Colonic mucosa (tissue), 4 donors: ENCODE data around the gene GALM. TPM values are rescaled to one million over a fixed set of nuclear protein-coding genes. Genes with fewer than 3 reads are reported as not detected.
A peak's percentile ranks its signal among the peaks of the same experiment; 100 is the strongest.
"Not testable (repeated sequence)": the region's sequence is repeated elsewhere in the genome, so short reads cannot be mapped to it uniquely, and the experiment has no call there.

ENCODE experiments used
- DNase-seq: peaks from one replicate; pipeline ENCODE4 v3.0.0-alpha.2; 2020
- H3K27ac ChIP-seq: fragments of 200-600 bp; one replicate; pipeline ENCODE4 v1.8.0; 2021
- H3K27me3 ChIP-seq: fragments of 200-600 bp; one replicate; pipeline ENCODE4 v1.8.0; 2021
- H3K36me3 ChIP-seq: fragments of 200-600 bp; one replicate; pipeline ENCODE4 v1.8.0; 2021
- H3K4me1 ChIP-seq: fragments of 200-600 bp; one replicate; pipeline ENCODE4 v1.8.0; 2021; ENCODE audit warnings: mild to moderate bottlenecking
- H3K4me3 ChIP-seq: fragments of 200-600 bp; one replicate; pipeline ENCODE4 v1.8.0; 2021
- H3K9ac ChIP-seq, 2 donors: one replicate each; pipeline ENCODE4 v1.7.0; 2013; ENCODE audit warnings: control low read depth in 2 of 2, low read depth in 2 of 2, low read length in 2 of 2
- H3K9me3 ChIP-seq: fragments of 200-600 bp; one replicate; pipeline ENCODE4 v1.8.0; 2021
- intact Hi-C: fragments of 100-400 bp; cut with DNase I; formaldehyde crosslinking; loops from one replicate; pipeline ENCODE4 v1.14.1; 2022
- total RNA-seq, 2 donors: library from RNA; stranded (reverse); fragmentation: NEBNext Ultra II Directional in 1 of 2; extraction: Animal tissue kit (Norgen Biotek cat#: 25700) in 1 of 2; gene quantifications; one replicate each; pipeline ENCODE4 v1.2.1, GENCODE V29; 2021
- TF ChIP-seq, protein P1 (sequence below): fragments of 200-600 bp; IDR thresholded peaks from one replicate; pipeline ENCODE4 v1.8.0; 2022; ENCODE audit warnings: antibody characterized with exemption, mild to moderate bottlenecking
- donor health status: healthy.
- donor health status: DM: no; HTN: no; CAD: no.
- donor health status: DM: no; HTN: no; CAD: no.

The GALM gene
- total RNA-seq, 2 donors from 2014 or later: 47.9 to 68.8 TPM

DNA sequence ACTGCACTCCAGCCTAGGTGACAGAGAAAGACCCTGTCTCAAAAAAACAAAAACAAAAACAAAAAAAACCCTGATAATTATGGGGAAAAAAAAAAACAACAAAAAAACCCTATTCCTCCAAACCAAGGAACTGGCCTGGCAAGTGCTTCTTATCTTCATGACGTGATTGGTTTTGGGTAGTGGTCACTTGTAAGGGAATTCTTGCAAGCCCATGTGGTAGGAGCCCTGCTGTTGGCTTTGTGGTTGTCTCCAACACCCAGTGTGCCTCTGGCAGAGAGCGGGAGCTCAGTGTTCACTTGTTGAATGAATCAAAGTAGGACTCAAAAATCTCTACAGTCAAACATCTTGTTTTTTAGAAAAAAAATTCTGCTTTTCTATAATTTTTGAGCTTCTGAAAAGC is 6.0 kb downstream of the GALM start:
- Histone ChIP-seq H3K36me3 (peaks cover 8% of the 10 kb centered on the region), H3K9ac (no peak overlapping the region), H3K9me3 (no peaks in the 10 kb centered on the region), H3K27me3 (no peaks in the 10 kb centered on the region), H3K27ac (no peak overlapping the region), H3K4me1 (peaks cover 2% of the 10 kb centered on the region), H3K4me3 (no peak overlapping the region)
- TF ChIP-seq, protein P1, sequence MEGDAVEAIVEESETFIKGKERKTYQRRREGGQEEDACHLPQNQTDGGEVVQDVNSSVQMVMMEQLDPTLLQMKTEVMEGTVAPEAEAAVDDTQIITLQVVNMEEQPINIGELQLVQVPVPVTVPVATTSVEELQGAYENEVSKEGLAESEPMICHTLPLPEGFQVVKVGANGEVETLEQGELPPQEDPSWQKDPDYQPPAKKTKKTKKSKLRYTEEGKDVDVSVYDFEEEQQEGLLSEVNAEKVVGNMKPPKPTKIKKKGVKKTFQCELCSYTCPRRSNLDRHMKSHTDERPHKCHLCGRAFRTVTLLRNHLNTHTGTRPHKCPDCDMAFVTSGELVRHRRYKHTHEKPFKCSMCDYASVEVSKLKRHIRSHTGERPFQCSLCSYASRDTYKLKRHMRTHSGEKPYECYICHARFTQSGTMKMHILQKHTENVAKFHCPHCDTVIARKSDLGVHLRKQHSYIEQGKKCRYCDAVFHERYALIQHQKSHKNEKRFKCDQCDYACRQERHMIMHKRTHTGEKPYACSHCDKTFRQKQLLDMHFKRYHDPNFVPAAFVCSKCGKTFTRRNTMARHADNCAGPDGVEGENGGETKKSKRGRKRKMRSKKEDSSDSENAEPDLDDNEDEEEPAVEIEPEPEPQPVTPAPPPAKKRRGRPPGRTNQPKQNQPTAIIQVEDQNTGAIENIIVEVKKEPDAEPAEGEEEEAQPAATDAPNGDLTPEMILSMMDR: no peak
- intact Hi-C loops: no loop called here
- no peak for DNase-seq

DNA sequence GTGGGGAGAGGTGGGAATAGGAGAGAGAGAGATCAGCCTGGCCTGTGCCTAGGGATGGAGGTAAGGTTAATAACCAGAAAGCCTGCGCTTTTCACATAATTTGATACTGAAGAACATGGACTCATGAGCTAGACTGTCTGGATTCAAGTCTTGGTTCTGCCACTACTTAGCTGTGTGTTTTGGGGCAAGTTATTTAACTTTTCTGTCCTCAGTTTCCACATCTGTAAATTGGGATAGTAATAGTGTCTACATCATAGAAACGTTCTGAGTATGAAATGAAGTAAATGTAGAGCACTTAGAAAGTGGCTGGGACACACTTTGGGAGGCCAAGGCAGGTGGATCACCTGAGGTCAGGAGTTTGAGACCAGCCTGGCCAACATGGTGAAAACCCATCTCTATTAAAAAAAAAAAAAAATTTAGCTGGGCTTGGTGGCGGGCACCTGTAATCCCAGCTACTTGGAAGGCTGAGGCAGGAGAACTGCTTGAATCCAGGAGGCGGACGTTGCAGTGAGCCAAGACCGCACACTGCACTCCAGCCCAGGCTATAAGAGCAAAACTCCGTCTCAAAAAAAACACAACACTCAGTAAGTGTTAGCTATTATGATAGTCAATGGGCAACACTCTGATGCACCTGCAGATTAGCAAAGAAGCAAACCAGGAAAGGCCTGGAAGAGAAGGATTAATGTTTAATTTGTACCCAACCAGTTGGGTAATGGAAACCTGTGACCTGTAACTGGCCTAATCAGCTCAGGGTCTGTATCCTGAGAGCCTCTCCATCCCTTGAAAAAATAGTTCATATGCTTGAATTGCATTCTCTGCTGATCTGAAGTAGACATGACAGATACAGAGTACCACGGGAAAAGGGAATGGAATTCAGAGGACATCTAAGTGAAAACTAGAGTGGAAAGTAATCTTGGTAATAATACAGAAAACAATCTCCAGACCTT is 6.8 kb downstream of the GALM start:
- no peak overlapping the region for H3K27ac ChIP-seq
- no peaks in the 10 kb centered on the region for H3K27me3 ChIP-seq
- no peaks in the 10 kb centered on the region for H3K9me3 ChIP-seq
- DNase-seq: no peak
- no peak overlapping the region for H3K9ac ChIP-seq
- no peak overlapping the region for H3K4me3 ChIP-seq
- intact Hi-C loops: no loop called here
- no peaks in the 10 kb centered on the region for H3K4me1 ChIP-seq
- TF ChIP-seq, protein P1: no peak
- peaks cover 10% of the 10 kb centered on the region for H3K36me3 ChIP-seq

DNA sequence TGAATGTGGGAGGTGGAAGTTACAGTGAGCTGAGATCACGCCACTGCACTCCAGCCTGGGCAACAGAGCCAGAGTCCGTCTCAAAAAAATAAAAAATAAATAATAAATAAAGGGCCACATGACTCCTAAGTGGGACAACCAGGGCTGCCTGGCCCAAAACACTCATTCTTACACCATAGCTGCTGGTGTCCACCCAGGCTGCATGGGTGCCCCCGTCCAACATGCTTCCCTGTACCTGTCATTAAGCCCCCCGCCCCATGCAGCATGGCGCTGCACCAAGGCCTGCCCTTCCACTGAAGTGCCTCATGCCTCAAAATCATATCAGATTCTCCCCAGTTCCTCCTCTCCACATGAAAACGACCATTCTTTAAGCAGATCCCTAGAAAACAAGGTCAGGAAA is 10.8 kb downstream of the GALM start:
- intact Hi-C loops: no loop called here
- H3K4me3 ChIP-seq: no peak overlapping the region
- peaks cover 27% of the 10 kb centered on the region for H3K36me3 ChIP-seq
- H3K4me1 ChIP-seq: no peaks in the 10 kb centered on the region
- TF ChIP-seq, protein P1: no peak
- no peak for DNase-seq
- H3K27ac ChIP-seq: no peak overlapping the region
- H3K27me3 ChIP-seq: no peaks in the 10 kb centered on the region
- no peaks in the 10 kb centered on the region for H3K9me3 ChIP-seq
- H3K9ac ChIP-seq: no peak overlapping the region

DNA sequence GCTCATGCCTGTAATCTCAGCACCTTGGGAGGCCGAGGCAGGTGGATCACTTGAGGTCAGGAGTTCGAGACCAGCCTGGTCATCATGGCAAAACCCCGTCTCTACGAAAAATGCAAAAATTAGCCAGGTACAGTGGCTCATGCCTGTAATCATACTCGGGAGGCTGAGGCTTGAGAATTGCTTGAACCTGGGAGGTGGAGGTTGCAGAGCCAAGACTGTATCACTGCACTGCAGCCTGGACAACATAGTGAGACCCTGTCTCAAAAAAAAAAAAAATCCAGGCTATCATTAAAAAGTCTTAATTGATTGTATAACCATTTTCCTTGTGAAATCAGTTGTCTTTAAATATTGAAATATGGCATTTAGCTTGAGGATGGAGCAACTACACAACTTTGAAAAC is 15.0 kb downstream of the GALM start:
- H3K4me1 ChIP-seq, H3K27me3 ChIP-seq, H3K9ac ChIP-seq, H3K27ac ChIP-seq, intact Hi-C loops, H3K9me3 ChIP-seq, DNase-seq, H3K4me3 ChIP-seq: not testable (repeated sequence)
- peaks cover 27% of the 10 kb centered on the region for H3K36me3 ChIP-seq

DNA sequence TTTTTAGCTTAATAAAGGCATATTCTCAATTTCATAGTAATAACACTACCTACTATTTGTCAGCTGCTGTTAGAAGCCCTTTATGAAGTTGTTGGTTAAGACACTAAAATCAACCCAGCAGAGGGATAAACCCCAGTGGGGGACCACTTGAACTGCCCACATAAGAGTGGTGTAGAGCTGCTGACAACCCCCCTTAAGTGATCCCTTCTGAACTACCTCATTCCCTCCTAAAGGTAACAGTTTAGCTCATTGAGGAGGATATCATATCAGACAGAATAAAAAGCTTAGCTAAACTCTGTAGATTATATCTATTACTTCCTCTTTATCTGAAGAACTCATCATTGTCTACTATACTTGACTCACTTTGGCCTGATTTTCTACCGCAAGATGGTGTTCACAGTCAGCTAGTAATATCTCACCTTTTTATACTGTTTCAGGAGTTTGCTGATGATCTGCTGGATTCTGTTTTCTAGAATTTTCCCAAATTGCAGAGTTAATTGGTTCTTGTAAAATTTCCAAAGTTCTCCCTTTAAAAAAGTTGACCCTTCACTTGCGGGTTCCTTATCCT is 16.2 kb downstream of the GALM start:
- Histone ChIP-seq H3K36me3 (peaks cover 19% of the 10 kb centered on the region), H3K9ac (no peak overlapping the region), H3K4me3 (no peak overlapping the region), H3K9me3 (no peaks in the 10 kb centered on the region), H3K27ac (peak overlapping the region; percentile 30), H3K4me1 (no peaks in the 10 kb centered on the region), H3K27me3 (no peaks in the 10 kb centered on the region)
- TF ChIP-seq, protein P1: no peak
- DNase-seq: no peak
- intact Hi-C loops: no loop called here

DNA sequence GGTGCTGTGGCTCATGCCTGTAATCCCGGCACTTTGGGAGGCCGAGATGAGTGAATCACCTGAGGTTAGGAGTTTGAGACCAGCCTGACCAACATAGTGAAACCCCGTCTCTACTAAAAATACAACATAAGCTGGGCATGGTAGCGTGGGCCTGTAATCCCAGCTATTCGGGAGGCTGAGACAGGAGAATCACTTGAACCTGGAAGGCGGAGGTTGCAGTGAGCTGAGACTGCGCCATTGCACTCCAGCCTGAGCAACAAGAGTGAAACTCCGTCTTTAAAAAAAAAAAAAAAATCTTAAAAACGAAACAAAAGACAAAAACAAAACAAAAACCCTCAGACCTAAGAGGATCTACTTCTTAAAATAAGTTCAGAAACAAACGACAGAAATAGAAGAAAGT is 16.7 kb downstream of the GALM start:
- intact Hi-C loops, H3K9me3 ChIP-seq, DNase-seq, H3K9ac ChIP-seq, H3K27me3 ChIP-seq, H3K4me3 ChIP-seq, H3K4me1 ChIP-seq, H3K27ac ChIP-seq: not testable (repeated sequence)
- peaks cover 19% of the 10 kb centered on the region for H3K36me3 ChIP-seq
